Neutrophil (primary cell): Measurements from ENCODE around the gene ROBO2.

Source experiments
- H3K27ac ChIP-seq: fragments of 200-600 bp; sonication (generic); 2 replicates; pipeline ENCODE4 v1.5.1; 2016; ENCODE audit warnings: mild to moderate bottlenecking, moderate library complexity
- H3K27me3 ChIP-seq: fragments of 200-600 bp; sonication (generic); 2 replicates; pipeline ENCODE4 v1.6.0; 2016; ENCODE audit warnings: mild to moderate bottlenecking
- H3K36me3 ChIP-seq: fragments of 200-600 bp; sonication (generic); 2 replicates; pipeline ENCODE4 v1.5.1; 2017
- H3K4me1 ChIP-seq, 2 experiments: fragments of 200-600 bp in 1 of 2; sonication (generic) in 1 of 2; 1 replicate in 1 of 2; 2 replicates in 1 of 2; pipeline versions ENCODE4 v1.5.1 to v1.6.1; 2013 to 2016; ENCODE audit warnings: low read depth in 1 of 2, low read length in 1 of 2, mild to moderate bottlenecking in 1 of 2, moderate library complexity in 1 of 2; ENCODE audit not compliant: control insufficient read depth in 1 of 2, insufficient read depth in 1 of 2
- H3K4me3 ChIP-seq, 2 experiments: fragments of 200-600 bp in 1 of 2; sonication (generic) in 1 of 2; 1 replicate in 1 of 2; 2 replicates in 1 of 2; pipeline ENCODE4 v1.5.1; 2013 to 2016; ENCODE audit warnings: low read depth in 1 of 2, low read length in 1 of 2, mild to moderate bottlenecking in 1 of 2, moderate library complexity in 1 of 2
- H3K9me3 ChIP-seq: fragments of 200-600 bp; sonication (generic); 2 replicates; pipeline ENCODE4 v1.5.1; 2016
- TF ChIP-seq, protein P1 (sequence below): fragments of 200-600 bp; sonication (generic); IDR thresholded peaks from 2 replicates; pipeline ENCODE4 v1.5.1; 2016; ENCODE audit warnings: antibody characterized with exemption

The ROBO2 gene

DNA sequence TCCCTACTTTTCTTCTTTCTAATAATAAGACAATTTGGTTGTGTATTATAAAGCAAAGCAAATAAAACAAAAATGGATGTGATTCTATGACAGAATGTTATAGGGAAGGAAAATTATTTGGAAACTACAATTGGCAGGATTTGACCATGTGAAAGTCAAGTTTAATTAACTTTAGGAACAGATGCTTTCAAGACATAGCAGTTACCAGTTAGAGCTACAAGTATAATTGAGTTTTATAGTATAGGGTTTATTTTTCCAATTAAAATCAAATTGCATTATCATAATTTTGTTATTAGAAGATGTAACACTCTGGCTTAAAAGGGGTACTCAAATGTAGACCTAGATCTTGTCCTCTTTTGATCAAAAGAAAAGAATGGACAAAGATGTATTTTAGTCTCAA lies 110.9 kb downstream of the ROBO2 start:
- Histone ChIP-seq H3K4me3 (no peak overlapping the region), H3K27me3 (no peaks in the 10 kb centered on the region), H3K36me3 (no peaks in the 10 kb centered on the region), H3K9me3 (no peaks in the 10 kb centered on the region), H3K4me1 (no peaks in the 10 kb centered on the region), H3K27ac (no peak overlapping the region)
- TF ChIP-seq, protein P1, sequence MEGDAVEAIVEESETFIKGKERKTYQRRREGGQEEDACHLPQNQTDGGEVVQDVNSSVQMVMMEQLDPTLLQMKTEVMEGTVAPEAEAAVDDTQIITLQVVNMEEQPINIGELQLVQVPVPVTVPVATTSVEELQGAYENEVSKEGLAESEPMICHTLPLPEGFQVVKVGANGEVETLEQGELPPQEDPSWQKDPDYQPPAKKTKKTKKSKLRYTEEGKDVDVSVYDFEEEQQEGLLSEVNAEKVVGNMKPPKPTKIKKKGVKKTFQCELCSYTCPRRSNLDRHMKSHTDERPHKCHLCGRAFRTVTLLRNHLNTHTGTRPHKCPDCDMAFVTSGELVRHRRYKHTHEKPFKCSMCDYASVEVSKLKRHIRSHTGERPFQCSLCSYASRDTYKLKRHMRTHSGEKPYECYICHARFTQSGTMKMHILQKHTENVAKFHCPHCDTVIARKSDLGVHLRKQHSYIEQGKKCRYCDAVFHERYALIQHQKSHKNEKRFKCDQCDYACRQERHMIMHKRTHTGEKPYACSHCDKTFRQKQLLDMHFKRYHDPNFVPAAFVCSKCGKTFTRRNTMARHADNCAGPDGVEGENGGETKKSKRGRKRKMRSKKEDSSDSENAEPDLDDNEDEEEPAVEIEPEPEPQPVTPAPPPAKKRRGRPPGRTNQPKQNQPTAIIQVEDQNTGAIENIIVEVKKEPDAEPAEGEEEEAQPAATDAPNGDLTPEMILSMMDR = no peak

DNA sequence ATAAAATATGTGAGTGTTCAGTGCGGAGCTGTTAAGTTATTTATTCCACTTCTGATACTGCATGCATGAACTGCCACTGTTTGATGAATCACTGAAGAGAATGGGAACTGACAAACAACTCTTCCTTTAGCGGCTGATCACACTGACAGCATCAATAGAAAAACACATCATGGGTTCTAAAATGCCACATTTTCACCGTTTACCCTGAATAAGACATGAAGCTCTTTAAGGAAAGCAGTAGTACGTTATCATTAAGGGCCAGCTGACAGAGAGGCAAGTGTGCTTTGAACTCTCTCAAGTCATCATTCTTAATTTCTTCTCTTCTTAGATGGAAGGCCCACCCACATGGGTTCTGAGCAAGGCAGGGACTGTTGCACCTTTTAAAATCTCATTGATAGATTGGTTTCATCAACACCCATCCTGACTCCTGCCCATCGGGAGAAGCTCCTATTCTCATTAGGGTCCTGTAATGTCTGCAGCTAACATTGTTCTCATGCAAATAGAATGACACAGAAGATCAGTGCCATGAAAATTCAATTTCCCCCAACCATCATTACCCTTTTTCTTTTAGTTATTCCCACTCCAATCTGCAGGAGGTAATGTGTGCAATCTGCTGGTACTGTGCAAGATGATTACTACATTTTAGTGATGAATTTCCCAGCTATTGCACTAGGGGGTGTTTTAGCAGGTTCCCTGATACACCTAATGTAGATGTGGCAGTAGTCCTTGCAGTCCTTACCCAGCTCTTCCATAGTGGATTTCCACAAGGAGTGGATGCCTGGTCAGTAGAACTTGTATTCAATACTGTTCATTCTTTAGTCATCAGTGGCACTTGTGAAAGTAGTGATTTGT lies 119.1 kb downstream of the ROBO2 start:
- Histone ChIP-seq H3K4me3 (no peak overlapping the region), H3K4me1 (no peaks in the 10 kb centered on the region), H3K27me3 (no peaks in the 10 kb centered on the region), H3K36me3 (no peaks in the 10 kb centered on the region), H3K27ac (no peak overlapping the region), H3K9me3 (no peaks in the 10 kb centered on the region)
- TF ChIP-seq, protein P1 = no peak

DNA sequence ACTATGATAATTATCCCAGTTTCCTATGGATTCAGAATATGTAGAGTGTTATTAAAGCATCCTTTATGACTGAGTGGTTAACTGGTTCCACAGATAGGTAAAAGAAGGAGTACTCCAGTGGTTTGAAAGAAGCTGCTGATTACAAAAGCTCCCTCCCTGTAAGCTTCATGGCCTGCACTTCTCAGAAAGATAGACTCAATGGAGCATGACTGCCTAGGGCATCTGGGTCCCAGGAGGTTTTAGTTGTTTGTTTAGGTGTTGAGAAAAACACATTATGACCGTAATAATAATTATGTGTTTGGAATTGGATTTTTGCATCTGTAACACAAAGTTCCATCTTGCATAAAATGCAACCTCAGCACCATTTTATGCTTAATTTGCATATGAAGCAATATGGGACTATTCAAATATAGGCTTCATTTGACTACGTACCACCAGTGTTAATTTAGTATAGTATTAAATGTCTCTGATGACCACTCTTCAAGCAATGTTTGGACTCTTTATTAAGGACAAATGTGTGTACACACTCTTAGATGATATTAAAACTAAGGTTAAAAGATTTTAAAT lies 121.1 kb downstream of the ROBO2 start:
- H3K27me3 ChIP-seq = no peaks in the 10 kb centered on the region
- H3K4me3 ChIP-seq = no peak overlapping the region
- no peak overlapping the region for H3K27ac ChIP-seq
- TF ChIP-seq, protein P1 = no peak
- H3K4me1 ChIP-seq = no peaks in the 10 kb centered on the region
- no peaks in the 10 kb centered on the region for H3K36me3 ChIP-seq
- H3K9me3 ChIP-seq = no peaks in the 10 kb centered on the region

DNA sequence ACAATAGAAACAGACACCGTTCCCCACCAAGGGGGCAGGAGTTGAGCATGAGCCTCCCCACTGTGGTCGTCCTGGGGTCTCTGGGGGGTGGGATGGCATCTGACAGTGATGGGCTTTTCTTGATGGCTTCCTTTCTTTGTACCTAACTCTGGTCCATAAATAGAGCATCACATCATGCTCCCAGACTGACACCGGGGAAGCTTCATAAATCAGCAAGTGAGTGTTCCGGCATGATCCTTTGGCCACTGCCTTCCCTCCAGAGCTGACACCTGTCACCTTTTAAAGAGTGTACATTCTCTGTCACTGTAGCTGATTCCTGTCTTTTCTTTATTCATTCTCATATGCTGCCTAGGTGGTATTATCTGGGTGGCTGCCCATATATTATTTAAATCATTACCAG lies 129.9 kb downstream of the ROBO2 start:
- H3K4me1 ChIP-seq = no peaks in the 10 kb centered on the region
- TF ChIP-seq, protein P1 = no peak

DNA sequence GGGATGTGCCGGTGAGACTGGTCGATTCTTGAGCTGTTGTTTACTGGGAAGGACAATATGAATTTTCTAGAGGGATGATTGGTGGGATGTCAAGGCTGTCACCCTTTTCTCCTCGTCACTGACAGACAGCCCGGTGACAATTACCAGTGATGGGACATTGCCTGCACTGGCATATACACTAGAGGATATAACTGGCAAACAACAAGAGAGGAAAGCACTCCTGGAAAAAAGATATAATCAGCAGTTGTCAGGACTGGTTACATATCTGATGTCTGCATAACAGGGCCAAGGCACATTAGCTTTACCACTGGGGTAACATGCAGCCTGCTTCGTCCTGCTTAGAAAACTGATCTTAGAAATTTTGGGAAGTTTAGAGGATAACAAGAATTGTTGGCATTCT lies 131.1 kb downstream of the ROBO2 start:
- H3K4me3 ChIP-seq = no peak overlapping the region
- no peaks in the 10 kb centered on the region for H3K4me1 ChIP-seq
- H3K27ac ChIP-seq = no peak overlapping the region
- no peaks in the 10 kb centered on the region for H3K27me3 ChIP-seq
- TF ChIP-seq, protein P1 = no peak
- no peaks in the 10 kb centered on the region for H3K36me3 ChIP-seq
- H3K9me3 ChIP-seq = no peaks in the 10 kb centered on the region

More for the DNA sequence above, 129.9 kb downstream of the ROBO2 start:
- Histone ChIP-seq H3K4me3 (no peak overlapping the region), H3K27ac (no peak overlapping the region), H3K27me3 (no peaks in the 10 kb centered on the region), H3K36me3 (no peaks in the 10 kb centered on the region), H3K9me3 (no peaks in the 10 kb centered on the region)
